NCI-H446 (cell line): Measurements from ENCODE around the gene CAMK2N2.

ENCODE experiments used
- DNase-seq, 2 experiments: peaks; one replicate each; lab custom pipeline; 2025; lab: John Stamatoyannopoulos, UW

Gene CAMK2N2

DNA sequence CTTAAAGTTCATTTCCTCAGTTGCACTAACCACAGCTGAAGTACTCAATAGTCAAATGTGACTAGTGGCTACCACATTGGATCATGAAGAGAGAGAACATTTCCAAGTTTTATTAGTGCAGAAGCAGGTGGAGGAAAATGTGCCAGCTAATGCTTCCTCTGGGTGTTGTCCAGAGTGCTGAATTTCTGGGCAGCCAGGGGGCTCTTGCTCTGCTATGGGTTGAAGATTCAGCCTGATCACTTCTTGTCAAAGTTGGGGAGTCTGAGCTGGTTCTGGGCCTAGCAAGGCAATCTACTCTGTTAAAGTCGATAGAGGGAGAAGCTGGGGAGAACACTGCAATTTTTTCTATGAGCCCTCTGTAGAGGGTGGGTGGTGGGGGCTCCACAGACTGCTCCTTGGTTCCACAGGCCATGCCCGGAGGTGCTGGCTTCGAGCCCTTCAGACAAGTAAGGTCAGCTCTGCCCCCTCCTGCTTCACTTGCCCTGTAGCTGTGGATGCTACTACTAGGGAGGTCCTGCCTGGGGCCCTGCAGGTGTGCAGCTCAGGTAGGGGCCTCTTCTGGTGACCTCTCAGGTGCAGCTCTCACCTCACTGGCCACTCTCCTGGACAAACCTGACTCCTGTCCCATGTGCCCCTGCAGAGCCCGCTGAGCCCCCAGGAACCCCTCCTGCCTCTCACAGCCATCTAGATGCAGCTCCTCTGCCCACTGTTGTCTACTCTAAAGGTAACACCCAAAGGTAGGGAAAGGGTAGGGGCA, 20.8 kb downstream of the CAMK2N2 start:
- DNase-seq = no peak

DNA sequence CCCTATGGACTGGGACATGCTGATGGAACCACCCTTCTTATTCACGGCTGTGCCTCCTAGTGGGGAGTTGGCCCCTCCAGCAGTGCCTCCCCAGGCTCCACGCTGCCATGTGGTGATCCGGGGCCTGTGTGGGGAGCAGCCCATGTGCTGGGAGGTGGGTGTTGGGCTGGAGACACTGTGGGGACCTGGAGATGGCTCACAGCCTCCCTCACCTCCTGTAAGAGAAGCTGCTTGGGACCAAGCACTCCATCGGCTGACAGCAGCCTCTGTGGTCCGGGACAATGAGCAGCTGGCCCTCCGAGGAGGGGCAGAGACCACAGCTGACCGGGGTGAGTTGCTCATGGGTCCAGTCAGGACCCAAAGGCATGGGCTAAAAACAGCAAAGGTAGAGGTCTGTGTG, 21.6 kb downstream of the CAMK2N2 start:
- DNase-seq = no peak

GRCh38 chr3:184239221-184239620, 22.1 kb downstream of the CAMK2N2 start:
- DNase-seq = no peak

- peak; percentile 65 to 77 for DNase-seq
Measured at GRCh38 chr3:184238246-184238818, 23.0 kb downstream of the CAMK2N2 start.

- DNase-seq = peak; percentile 65 to 77
Measured at GRCh38 chr3:184237807-184238206, 23.5 kb downstream of the CAMK2N2 start.

GRCh38 chr3:184237211-184237610, 24.1 kb downstream of the CAMK2N2 start:
- no peak for DNase-seq

GRCh38 chr3:184236636-184237035, 24.7 kb downstream of the CAMK2N2 start:
- DNase-seq = no peak

- DNase-seq = no peak
Measured at GRCh38 chr3:184236033-184236410, 25.3 kb downstream of the CAMK2N2 start.

GRCh38 chr3:184235381-184236032, 25.8 kb downstream of the CAMK2N2 start:
- peak in 1 of 2 experiments; percentile 60 for DNase-seq

DNA sequence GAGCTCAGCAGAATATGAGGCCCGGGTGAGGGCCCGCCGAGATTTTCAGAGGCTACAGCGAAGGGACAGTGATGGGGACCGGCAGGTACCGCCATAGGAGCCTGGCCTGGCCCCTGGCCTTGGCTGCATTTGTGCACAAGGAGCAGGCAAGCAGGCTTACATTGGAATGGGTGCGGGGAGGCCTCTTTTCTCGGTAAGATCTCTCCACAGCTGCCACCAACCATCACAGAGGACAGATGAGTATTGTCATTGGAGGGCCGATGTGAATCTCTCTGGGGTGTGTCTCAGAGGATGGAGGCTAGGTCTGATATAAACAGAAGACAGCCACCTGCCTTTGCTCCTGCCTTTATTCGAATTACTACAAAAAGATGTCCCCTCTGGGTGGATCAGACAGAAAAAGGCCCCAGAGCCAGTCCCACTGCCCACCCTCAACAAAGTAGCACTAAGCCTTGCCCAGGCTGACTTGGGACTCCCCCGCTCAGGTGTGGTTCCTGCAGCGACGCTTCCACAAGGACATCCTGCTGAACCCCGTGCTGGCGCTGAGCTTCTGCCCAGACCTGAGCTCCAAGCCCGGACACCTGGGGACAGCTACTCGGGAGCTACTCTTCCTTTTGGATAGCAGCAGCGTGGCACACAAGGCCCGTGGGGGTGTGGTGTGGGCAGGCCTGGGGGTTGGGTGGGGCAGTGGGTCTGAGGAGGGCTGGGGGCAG, 26.5 kb downstream of the CAMK2N2 start:
- DNase-seq = no peak

DNA sequence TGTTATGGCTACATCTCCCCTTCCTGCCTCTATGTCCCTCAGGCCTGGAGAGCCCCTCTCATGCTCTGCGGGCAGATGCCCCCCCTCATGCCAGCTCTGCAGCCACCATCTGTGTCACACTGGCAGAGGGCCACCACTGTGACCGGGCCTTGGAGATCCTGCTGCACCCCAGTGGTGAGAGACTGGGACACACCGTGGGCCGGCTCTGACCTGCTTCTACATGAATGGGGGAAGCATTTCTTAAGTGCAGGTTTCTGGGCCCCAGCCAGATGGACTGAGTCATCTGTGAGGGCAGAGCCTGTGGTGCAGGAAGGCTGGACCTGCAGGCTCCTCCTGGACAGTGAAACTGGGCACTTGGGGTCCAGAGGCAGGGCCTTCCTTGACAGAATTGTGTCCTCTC, 27.1 kb downstream of the CAMK2N2 start:
- peak in 1 of 2 experiments; percentile 33 for DNase-seq

- no peak for DNase-seq
Measured at GRCh38 chr3:184233127-184233843, 28.1 kb downstream of the CAMK2N2 start.

DNA sequence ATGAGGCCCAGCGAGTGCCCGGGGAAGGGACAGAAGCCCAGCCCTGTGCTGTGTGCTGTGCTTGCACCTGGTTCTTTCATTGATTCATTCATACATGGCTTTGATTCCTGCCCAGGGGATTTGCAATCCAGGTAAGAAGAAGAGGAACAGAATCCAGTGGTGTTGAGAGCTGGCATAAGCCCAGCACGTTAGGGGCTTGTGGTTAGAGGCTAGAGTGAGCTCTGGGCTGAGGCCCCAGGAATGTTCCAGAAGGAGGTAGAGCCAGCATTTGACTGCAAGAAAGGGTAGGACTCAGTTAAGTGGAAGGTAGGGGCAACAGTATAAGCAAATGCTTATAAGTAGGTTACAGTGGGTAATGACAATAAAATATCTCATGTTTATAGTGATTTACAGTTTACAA, 29.7 kb downstream of the CAMK2N2 start:
- no peak for DNase-seq

- DNase-seq = no peak
Measured at GRCh38 chr3:184230603-184231528, 30.5 kb downstream of the CAMK2N2 start.

DNA sequence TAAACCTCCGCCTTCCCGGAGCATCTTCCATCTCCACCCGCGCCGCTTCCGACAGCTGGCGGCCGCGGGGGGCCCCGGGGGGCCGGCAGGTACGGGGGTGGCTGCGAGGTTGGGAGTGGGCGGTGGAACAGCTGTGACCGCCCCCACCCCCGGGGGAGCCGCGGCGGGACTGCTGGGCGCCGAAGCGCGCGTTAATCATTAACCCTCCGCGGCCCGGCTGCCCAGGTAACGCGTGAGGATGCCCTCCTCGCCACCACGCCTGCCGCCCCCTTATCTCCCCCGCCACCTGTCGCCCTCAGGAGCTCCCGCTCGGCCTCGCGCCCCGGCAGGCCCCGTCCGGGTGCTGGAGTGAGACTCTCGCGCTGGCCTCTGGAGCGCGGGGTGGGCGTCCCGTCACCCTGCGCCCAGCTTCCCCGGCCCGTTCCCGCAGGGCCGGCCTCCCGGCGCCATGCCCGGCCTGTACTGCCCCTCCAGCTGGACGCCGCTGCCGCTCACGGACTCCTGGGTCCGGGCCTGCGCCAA, 31.2 kb downstream of the CAMK2N2 start:
- no peak for DNase-seq

DNA sequence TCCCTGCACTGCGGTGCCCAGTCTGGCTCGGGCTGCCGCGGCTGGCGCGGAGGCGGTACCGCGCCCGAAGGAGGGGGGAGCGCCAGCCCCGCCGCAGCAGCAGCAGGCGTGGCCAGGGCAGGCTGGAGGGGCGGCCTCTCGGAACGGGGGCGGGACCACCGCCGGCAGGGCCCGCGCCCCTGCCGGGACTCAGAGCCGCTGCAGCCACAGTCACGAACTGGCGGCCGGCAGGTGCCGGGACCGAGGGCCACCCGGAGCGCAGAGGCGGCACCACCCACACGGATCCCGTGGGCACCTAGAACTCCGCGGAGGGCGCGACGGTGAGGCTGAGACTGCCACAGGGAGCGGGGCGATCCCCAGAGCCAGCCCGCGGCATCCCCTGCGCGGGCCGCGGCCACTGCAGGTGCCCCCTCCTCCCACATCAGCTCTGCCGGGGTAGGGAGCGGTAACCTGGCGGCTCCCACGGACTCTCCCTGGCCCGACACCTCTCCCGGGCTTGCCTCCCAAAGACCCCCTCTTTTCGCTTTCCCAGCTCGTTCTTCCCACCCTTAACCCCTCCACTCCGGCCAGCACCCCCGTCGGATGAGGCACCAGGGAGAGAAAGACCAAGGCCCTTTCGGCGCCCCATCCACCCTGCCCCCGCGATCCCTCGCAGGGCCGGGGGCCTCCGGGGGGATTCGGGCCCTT, 31.8 kb downstream of the CAMK2N2 start, which contains the start of gene VWA5B2:
VWA5B2 (plus strand) TSS at position 192 of the 687 bp plus-strand sequence. CDS start 944 bp downstream, outside the sequence.
- DNase-seq = peak; percentile 50 to 81

- DNase-seq = no peak
Measured at GRCh38 chr3:184228376-184229137, 32.8 kb downstream of the CAMK2N2 start.

DNA sequence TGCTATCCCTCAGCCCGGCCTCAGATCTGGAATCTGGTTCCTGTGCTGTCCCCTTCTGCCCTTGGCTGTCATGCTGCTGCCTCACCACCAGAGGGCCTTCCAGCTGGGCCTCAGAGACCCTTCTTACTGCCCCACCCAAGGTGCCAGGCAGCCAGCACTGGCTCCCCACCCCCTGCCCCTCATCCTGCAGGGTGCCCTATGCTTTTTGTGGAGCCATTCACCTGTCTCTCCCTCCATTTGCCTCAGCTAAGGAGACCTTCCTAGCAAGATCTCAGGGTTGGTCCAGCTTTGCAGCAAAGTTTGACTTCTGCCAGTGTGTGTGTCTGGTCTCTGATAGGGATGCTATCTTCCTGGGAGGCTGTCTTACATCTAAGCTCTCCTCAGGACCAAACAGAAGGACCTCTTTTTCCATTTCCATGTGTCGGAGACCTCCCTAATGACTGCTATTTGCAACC, 33.8 kb downstream of the CAMK2N2 start:
- DNase-seq = peak in 1 of 2 experiments; percentile 41

DNA sequence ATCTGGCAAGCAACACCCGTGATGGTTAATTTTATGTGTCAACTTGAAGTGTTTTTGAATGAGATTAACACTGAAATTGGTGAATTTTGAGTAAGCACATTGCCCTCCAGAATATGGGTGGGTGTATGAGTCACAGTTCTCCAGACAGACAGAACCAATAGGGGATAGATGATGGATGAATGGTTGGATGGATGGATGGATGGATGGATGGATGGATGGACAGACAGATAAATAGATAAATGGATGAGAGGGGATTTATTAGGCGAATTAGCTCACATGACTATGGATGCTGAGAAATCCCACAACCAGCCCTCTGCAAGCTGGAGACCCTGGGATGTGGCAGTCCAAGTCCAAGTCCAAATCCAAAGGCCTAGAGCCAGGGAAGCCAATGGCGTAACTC, 37.4 kb downstream of the CAMK2N2 start:
- DNase-seq = no peak
